OCI-LY3 (cell line): ENCODE results near the gene NRG2.

Experiments
- CTCF ChIP-seq: fragments of 200-600, 300-600 bp; sonication (generic); IDR thresholded peaks from 2 replicates; pipeline ENCODE4 v1.5.1; 2014; ENCODE audit warnings: antibody characterized with exemption, low read length, low read depth
- EZH2phosphoT487 ChIP-seq: fragments of 200-600 bp; shearing (Covaris generic); IDR thresholded peaks from 2 replicates; pipeline ENCODE4 v1.6.1; 2018; ENCODE audit warnings: antibody characterized with exemption, mixed run types, low read depth

GRCh38 chr5:139889410-139889809 is 153.7 kb downstream of the NRG2 start:
- TF ChIP-seq CTCF, result no peak
- TF ChIP-seq EZH2phosphoT487, result no peak
